Stimulated activated memory B cell treated with anti-CD40 and anti-IgM and Interleukin-4, amounts not matched to agents 10 μg/mL and 1 μg/mL and 100 μg/mL, for 72 hours (primary cell): ENCODE results near the gene ZNG1B.
"Not testable (repeated sequence)": the region's sequence is repeated elsewhere in the genome, so short reads cannot be mapped to it uniquely, and the experiment has no call there.

Experiments
- ATAC-seq: fragments of 150-1000 bp; cut with Tn5 transposase; 2 replicates; pipeline ENCODE4 v1.10.0; 2021
- H3K27ac Mint-ChIP-seq: one replicate; pipeline ENCODE4 v1.8.0; 2022; ENCODE audit warnings: mild to moderate bottlenecking, mixed read lengths
- H3K27me3 Mint-ChIP-seq: one replicate; pipeline ENCODE4 v1.8.0; 2022; ENCODE audit warnings: mixed read lengths
- H3K36me3 Mint-ChIP-seq: one replicate; pipeline ENCODE4 v1.8.0; 2022; ENCODE audit warnings: mixed read lengths
- H3K4me1 Mint-ChIP-seq: one replicate; pipeline ENCODE4 v1.8.0; 2022; ENCODE audit warnings: mixed read lengths
- H3K4me3 Mint-ChIP-seq: one replicate; pipeline ENCODE4 v1.8.0; 2022; ENCODE audit warnings: mild to moderate bottlenecking, moderate library complexity, mixed read lengths
- H3K9me3 Mint-ChIP-seq: one replicate; pipeline ENCODE4 v1.8.0; 2022; ENCODE audit warnings: mixed read lengths

Gene ZNG1B

GRCh38 chr2:113527350-113528045 lies 90.0 kb downstream of the ZNG1B start:
- not testable (repeated sequence) for H3K4me1 Mint-ChIP-seq, H3K36me3 Mint-ChIP-seq
- ATAC-seq: peak; percentile 70

GRCh38 chr2:113528126-113528525 lies 90.6 kb downstream of the ZNG1B start:
- not testable (repeated sequence) for ATAC-seq, H3K27me3 Mint-ChIP-seq, H3K4me1 Mint-ChIP-seq, H3K4me3 Mint-ChIP-seq, H3K9me3 Mint-ChIP-seq, H3K36me3 Mint-ChIP-seq, H3K27ac Mint-ChIP-seq

More at GRCh38 chr2:113527350-113528045, 90.0 kb downstream of the ZNG1B start:
- H3K9me3 Mint-ChIP-seq, H3K27me3 Mint-ChIP-seq, H3K27ac Mint-ChIP-seq, H3K4me3 Mint-ChIP-seq: not testable (repeated sequence)

- not testable (repeated sequence) for H3K36me3 Mint-ChIP-seq, H3K27ac Mint-ChIP-seq, H3K9me3 Mint-ChIP-seq, ATAC-seq, H3K4me1 Mint-ChIP-seq, H3K4me3 Mint-ChIP-seq, H3K27me3 Mint-ChIP-seq
Measured at GRCh38 chr2:113528904-113529303, 91.4 kb downstream of the ZNG1B start.

- H3K27me3 Mint-ChIP-seq, H3K4me1 Mint-ChIP-seq, H3K36me3 Mint-ChIP-seq, H3K4me3 Mint-ChIP-seq, ATAC-seq, H3K27ac Mint-ChIP-seq, H3K9me3 Mint-ChIP-seq: not testable (repeated sequence)
Measured at GRCh38 chr2:113532991-113533390, 95.5 kb downstream of the ZNG1B start.

- H3K4me3 Mint-ChIP-seq, H3K9me3 Mint-ChIP-seq, ATAC-seq, H3K27me3 Mint-ChIP-seq, H3K36me3 Mint-ChIP-seq, H3K27ac Mint-ChIP-seq, H3K4me1 Mint-ChIP-seq: not testable (repeated sequence)
Measured at GRCh38 chr2:113536573-113536972, 99.1 kb downstream of the ZNG1B start.

- H3K4me1 Mint-ChIP-seq, H3K27ac Mint-ChIP-seq, ATAC-seq, H3K9me3 Mint-ChIP-seq, H3K36me3 Mint-ChIP-seq: not testable (repeated sequence)
- H3K4me3 Mint-ChIP-seq: peak overlapping the region; percentile 36
- H3K27me3 Mint-ChIP-seq: peaks cover 16% of the 10 kb centered on the region
Measured at GRCh38 chr2:113540834-113541203, 103.3 kb downstream of the ZNG1B start.

- H3K9me3 Mint-ChIP-seq, H3K27ac Mint-ChIP-seq, H3K36me3 Mint-ChIP-seq, H3K4me1 Mint-ChIP-seq: not testable (repeated sequence)
- H3K27me3 Mint-ChIP-seq: peaks cover 16% of the 10 kb centered on the region
- ATAC-seq: peak; percentile 44
- H3K4me3 Mint-ChIP-seq: peak overlapping the region; percentile 65
Measured at GRCh38 chr2:113541204-113541975, 103.9 kb downstream of the ZNG1B start.

- peak; percentile 17 for ATAC-seq
- H3K4me1 Mint-ChIP-seq, H3K9me3 Mint-ChIP-seq, H3K36me3 Mint-ChIP-seq, H3K27ac Mint-ChIP-seq: not testable (repeated sequence)
- Mint-ChIP-seq H3K27me3 (peaks cover 16% of the 10 kb centered on the region), H3K4me3 (peak overlapping the region; percentile 75)
Measured at GRCh38 chr2:113541976-113542485, 104.5 kb downstream of the ZNG1B start.

- H3K4me1 Mint-ChIP-seq, H3K27ac Mint-ChIP-seq, H3K36me3 Mint-ChIP-seq, H3K9me3 Mint-ChIP-seq, ATAC-seq: not testable (repeated sequence)
- peak overlapping the region; percentile 75 for H3K4me3 Mint-ChIP-seq
- H3K27me3 Mint-ChIP-seq: peaks cover 16% of the 10 kb centered on the region
Measured at GRCh38 chr2:113542529-113542928, 105.0 kb downstream of the ZNG1B start.
